ENCODE results near the gene CBARP. TPM values are rescaled to one million over a fixed set of nuclear protein-coding genes. Genes with fewer than 3 reads are reported as not detected.
A peak's percentile ranks its signal among the peaks of the same experiment; 100 is the strongest.

CBARP gene
- total and polyA plus RNA-seq, 2 donors from 2014 or later = 1.0 to 1.1 TPM

DNA sequence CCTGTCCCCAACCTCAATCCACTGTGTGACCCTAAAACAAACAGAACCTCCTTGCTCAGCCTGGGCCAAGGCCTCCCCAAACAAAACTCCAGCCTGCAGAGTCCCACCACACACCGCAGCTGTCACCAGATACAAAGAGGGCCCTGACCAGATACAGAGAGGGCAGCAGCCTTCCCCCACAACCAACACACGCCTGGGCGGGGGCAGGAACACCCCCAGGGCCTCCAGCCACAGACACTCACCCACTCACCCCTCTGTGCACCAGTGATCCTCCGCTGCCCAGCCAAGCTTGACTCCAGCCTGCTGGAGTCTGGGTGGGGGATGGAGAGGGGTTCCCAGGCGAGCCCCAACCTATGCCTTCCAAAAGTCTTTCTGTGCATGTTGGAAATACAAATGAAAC, 25.4 kb upstream of the CBARP start:
- peaks cover 0 to 61% (median 42%) of the 10 kb centered on the region in 3 donors for H3K4me1 ChIP-seq (ENCODE audit: control insufficient read depth in 2 of 3, insufficient read depth in 2 of 3, low read depth in 1 of 3, low read length in 3 of 3)
- no peak for FAIRE-seq
- H3K9me3 ChIP-seq (ENCODE audit: control insufficient read depth in 2 of 3, insufficient read depth in 1 of 3, low read length in 3 of 3) = no peaks in the 10 kb centered on the region
- H3K4me3 ChIP-seq (ENCODE audit: low read length in 3 of 3) = no peak overlapping the region
- intact Hi-C loops (cut with DNase I) = no loop called here
- no peaks in the 10 kb centered on the region for H3K36me3 ChIP-seq (ENCODE audit: control insufficient read depth in 2 of 3, insufficient read depth in 3 of 3, low read length in 3 of 3)
- TF ChIP-seq CTCF (IDR thresholded peaks at IDR 0.05; ENCODE audit: borderline replicate concordance, extremely low read depth, insufficient read depth) = no peak
- peak overlapping the region in 1 of 3 donors; percentile 93 for H3K9ac ChIP-seq (ENCODE audit: low read length in 3 of 3)
- peak overlapping the region; percentile 97 to 98 for H3K27ac ChIP-seq (ENCODE audit: low read depth in 2 of 2, low read length in 2 of 2)
- no peaks in the 10 kb centered on the region for H3K27me3 ChIP-seq (ENCODE audit: control insufficient read depth, insufficient read depth, low read length)
- DNase-seq = peak in 1 of 5 donors; percentile 80

DNA sequence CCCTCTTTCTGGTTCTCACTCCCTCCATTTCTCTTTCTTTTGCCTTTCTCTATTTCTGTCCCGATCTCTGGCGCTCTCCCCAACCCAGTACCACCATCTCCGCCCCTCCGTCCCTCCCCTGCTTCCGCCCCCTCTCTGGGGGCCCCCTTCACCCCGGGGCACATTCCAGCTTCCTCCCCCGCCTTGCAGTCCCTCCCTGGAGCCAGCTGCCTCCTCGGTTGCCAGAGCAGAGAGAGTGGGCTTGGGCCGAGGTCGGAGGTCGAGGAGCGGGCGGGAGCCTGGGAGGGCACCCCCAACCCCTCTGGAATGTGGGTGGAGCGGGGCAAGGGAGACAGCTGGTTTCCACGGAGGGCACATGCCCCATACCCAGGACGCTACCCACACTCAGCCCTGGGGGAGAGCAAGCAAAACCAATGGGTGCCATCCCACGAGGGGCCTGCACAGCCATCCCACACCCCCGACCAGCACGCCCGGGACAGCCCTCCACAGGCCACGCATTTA, 24.9 kb upstream of the CBARP start:
- peak overlapping the region; percentile 97 to 98 for H3K27ac ChIP-seq (ENCODE audit: low read depth in 2 of 2, low read length in 2 of 2)
- DNase-seq (peak; percentile 83 to 90 (median 87)), FAIRE-seq (no peak)
- H3K27me3 ChIP-seq (ENCODE audit: control insufficient read depth, insufficient read depth, low read length) = no peaks in the 10 kb centered on the region
- no peaks in the 10 kb centered on the region for H3K9me3 ChIP-seq (ENCODE audit: control insufficient read depth in 2 of 3, insufficient read depth in 1 of 3, low read length in 3 of 3)
- H3K4me3 ChIP-seq (ENCODE audit: low read length in 3 of 3) = peak overlapping the region in 1 of 3 donors; percentile 32
- no peaks in the 10 kb centered on the region for H3K36me3 ChIP-seq (ENCODE audit: control insufficient read depth in 2 of 3, insufficient read depth in 3 of 3, low read length in 3 of 3)
- peak overlapping the region in 1 of 3 donors; percentile 93 for H3K9ac ChIP-seq (ENCODE audit: low read length in 3 of 3)
- intact Hi-C loops (cut with DNase I) = no loop called here
- TF ChIP-seq CTCF (IDR thresholded peaks at IDR 0.05; ENCODE audit: borderline replicate concordance, extremely low read depth, insufficient read depth) = no peak
- peaks cover 0 to 64% (median 39%) of the 10 kb centered on the region in 3 donors for H3K4me1 ChIP-seq (ENCODE audit: control insufficient read depth in 2 of 3, insufficient read depth in 2 of 3, low read depth in 1 of 3, low read length in 3 of 3)

DNA sequence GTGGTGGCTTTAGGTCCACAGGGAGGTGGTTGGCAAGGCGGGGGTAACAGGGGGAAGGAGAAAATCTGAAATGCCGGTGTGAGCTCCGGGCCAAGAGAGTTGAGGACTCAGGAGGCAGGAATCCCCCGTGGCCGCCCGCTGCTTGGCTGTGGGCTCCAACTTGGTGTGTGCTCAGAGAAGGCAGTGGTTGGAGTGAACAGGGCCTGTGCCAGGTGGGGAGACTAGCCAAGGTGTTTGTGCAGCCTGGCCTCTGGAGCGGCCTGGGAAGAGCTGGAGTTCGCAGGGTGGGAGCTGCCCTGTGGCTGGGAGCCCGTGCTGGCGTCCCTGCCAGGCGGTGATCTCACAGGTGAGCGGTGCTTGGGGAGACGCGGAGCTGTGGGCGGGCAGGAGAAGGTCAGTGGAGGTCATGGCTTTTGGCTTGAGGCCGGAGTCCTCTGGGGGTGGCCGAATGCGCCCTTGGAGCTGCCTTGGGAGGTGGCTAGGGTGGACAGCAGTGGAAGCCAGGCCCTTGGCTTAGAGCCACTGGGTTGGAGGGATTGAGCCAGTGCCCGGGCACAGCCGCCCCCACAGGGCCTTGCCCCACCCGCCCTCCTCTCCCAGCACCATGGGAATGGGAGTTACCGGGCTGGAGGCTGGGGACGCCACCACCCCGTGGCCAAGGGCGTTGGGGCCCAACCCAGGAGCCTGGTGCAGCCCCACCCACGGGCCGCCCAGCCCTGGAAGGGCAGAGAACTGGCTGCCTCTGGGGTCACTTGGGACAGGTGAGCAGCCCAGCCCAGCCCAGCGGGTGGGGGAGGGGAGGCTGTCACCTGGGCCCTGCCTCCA, 24.2 kb upstream of the CBARP start:
- Histone ChIP-seq H3K4me3 (ENCODE audit: low read length in 3 of 3) (peak overlapping the region; percentile 13 to 79 (median 52)), H3K36me3 (ENCODE audit: control insufficient read depth in 2 of 3, insufficient read depth in 3 of 3, low read length in 3 of 3) (peaks cover 0 to under 1% (median 0%) of the 10 kb centered on the region in 3 donors), H3K9ac (ENCODE audit: low read length in 3 of 3) (peak overlapping the region in 2 of 3 donors; percentile 61 to 93), H3K9me3 (ENCODE audit: control insufficient read depth in 2 of 3, insufficient read depth in 1 of 3, low read length in 3 of 3) (no peaks in the 10 kb centered on the region), H3K4me1 (ENCODE audit: control insufficient read depth in 2 of 3, insufficient read depth in 2 of 3, low read depth in 1 of 3, low read length in 3 of 3) (peaks cover 0 to 62% (median 39%) of the 10 kb centered on the region in 3 donors), H3K27me3 (ENCODE audit: control insufficient read depth, insufficient read depth, low read length) (no peaks in the 10 kb centered on the region), H3K27ac (ENCODE audit: low read depth in 2 of 2, low read length in 2 of 2) (peak overlapping the region; percentile 97 to 98)
- intact Hi-C loops (cut with DNase I) = no loop called here
- DNase-seq (peak in 3 of 5 donors; percentile 31 to 97 (median 81)), FAIRE-seq (no peak)
- TF ChIP-seq CTCF (IDR thresholded peaks at IDR 0.05; ENCODE audit: borderline replicate concordance, extremely low read depth, insufficient read depth) = no peak

All from kidney (tissue), 14 donors.